Epithelial cell of proximal tubule (primary cell): Measurements from ENCODE around the gene CCNL2. TPM values are rescaled to one million over a fixed set of nuclear protein-coding genes. Genes with fewer than 3 reads are reported as not detected.

ENCODE experiments used
- DNase-seq: peaks from one replicate; pipeline ENCODE4 v3.0.0-alpha.2; 2011; ENCODE audit warnings: low read depth
- H3K4me3 ChIP-seq: 2 replicates; pipeline ENCODE4 v1.5.1; 2011; ENCODE audit warnings: low read depth, mild to moderate bottlenecking, low read length
- CTCF ChIP-seq: conservative IDR thresholded peaks from 2 replicates; pipeline ENCODE4 v1.5.1; 2012; ENCODE audit warnings: low read depth, mild to moderate bottlenecking, low read length
- total RNA-seq: library from RNA; depleted of rRNA; stranded (reverse); fragments of >200 nt; gene quantifications from 2 replicates; pipeline ENCODE4 v1.2.3, GENCODE V29; 2015

CCNL2 gene
- total RNA-seq, 1 donor from 2014 or later, result 96.3 TPM

- DNase-seq, result peak; percentile 47
- TF ChIP-seq CTCF, result no peak
- H3K4me3 ChIP-seq, result no peak overlapping the region
Observed at GRCh38 chr1:1360506-1361169, 38.5 kb downstream of the CCNL2 start.

GRCh38 chr1:1359664-1360468, 39.3 kb downstream of the CCNL2 start:
- no peak for DNase-seq
- TF ChIP-seq CTCF, result no peak
- H3K4me3 ChIP-seq, result no peak overlapping the region

- no peak overlapping the region for H3K4me3 ChIP-seq
- TF ChIP-seq CTCF, result no peak
- no peak for DNase-seq
Observed at GRCh38 chr1:1359308-1359663, 39.8 kb downstream of the CCNL2 start.

GRCh38 chr1:1358433-1359271, 40.5 kb downstream of the CCNL2 start, which contains the start of gene MXRA8:
MXRA8 (minus strand) TSS chr1:1358555; CDS start chr1:1358504, 51 bp downstream.
- H3K4me3 ChIP-seq, result peak within 1 kb of the TSS; percentile 35
- TF ChIP-seq CTCF, result no peak
- no peak for DNase-seq

- peak overlapping the region; percentile 35 for H3K4me3 ChIP-seq
- TF ChIP-seq CTCF, result no peak
- DNase-seq, result no peak
Observed at GRCh38 chr1:1357871-1358432, 41.2 kb downstream of the CCNL2 start.

GRCh38 chr1:1356796-1357401, 42.2 kb downstream of the CCNL2 start:
- TF ChIP-seq CTCF, result no peak
- no peak overlapping the region for H3K4me3 ChIP-seq
- DNase-seq, result no peak
